Neural progenitor cell (in vitro differentiated cells): Measurements from ENCODE around the gene SPRTN. TPM values are rescaled to one million over a fixed set of nuclear protein-coding genes. Genes with fewer than 3 reads are reported as not detected.

Experiments used
- DNase-seq: peaks from one replicate; pipeline ENCODE4 v3.0.0-alpha.2; 2016; ENCODE audit warnings: low spot score
- H2AFZ ChIP-seq: fragments of 200-600 bp; sonication (generic); replicated peaks from 2 replicates; pipeline ENCODE4 v1.6.1; 2016; ENCODE audit warnings: antibody characterized with exemption
- H3F3A ChIP-seq: fragments of 200-600 bp; sonication (generic); 2 replicates; pipeline ENCODE4 v1.6.1; 2016; ENCODE audit warnings: antibody characterized with exemption, low read depth
- H3K27ac ChIP-seq: fragments of 200-600 bp; sonication (generic); 2 replicates; pipeline ENCODE4 v1.5.1; 2016; ENCODE audit warnings: mild to moderate bottlenecking
- H3K27me3 ChIP-seq: fragments of 200-600 bp; sonication (generic); 2 replicates; pipeline ENCODE4 v1.6.1; 2016; ENCODE audit warnings: mild to moderate bottlenecking, moderate library complexity
- H3K36me3 ChIP-seq: fragments of 200-600 bp; sonication (generic); 2 replicates; pipeline ENCODE4 v1.5.1; 2016
- H3K4me1 ChIP-seq: fragments of 200-600 bp; sonication (generic); 2 replicates; pipeline ENCODE4 v1.6.1; 2016; ENCODE audit warnings: mixed run types
- H3K4me2 ChIP-seq: fragments of 200-600 bp; sonication (generic); 2 replicates; pipeline ENCODE4 v1.6.1; 2016
- H3K4me3 ChIP-seq: fragments of 200-600 bp; sonication (generic); 2 replicates; pipeline ENCODE4 v1.5.1; 2016
- H3K79me2 ChIP-seq: fragments of 200-600 bp; sonication (generic); 2 replicates; pipeline ENCODE4 v1.6.1; 2016; ENCODE audit warnings: low read depth
- H3K9ac ChIP-seq: fragments of 200-600 bp; sonication (generic); 2 replicates; pipeline ENCODE4 v1.6.1; 2016
- H3K9me3 ChIP-seq: fragments of 200-600 bp; sonication (generic); 2 replicates; pipeline ENCODE4 v1.5.1; 2016; ENCODE audit warnings: low read depth
- H4K20me1 ChIP-seq: fragments of 200-600 bp; sonication (generic); 2 replicates; pipeline ENCODE4 v1.6.1; 2016; ENCODE audit warnings: low read depth
- H3K27ac Mint-ChIP-seq: 3 replicates; pipeline ENCODE4 v1.8.0; 2021; ENCODE audit warnings: mixed read lengths
- H3K27me3 Mint-ChIP-seq: 2 replicates; pipeline ENCODE4 v1.8.0; 2022; ENCODE audit warnings: low read depth, mild to moderate bottlenecking, inconsistent platforms, moderate library complexity, mixed read lengths; ENCODE audit not compliant: insufficient read depth
- H3K36me3 Mint-ChIP-seq: 3 replicates; pipeline ENCODE4 v1.8.0; 2021; ENCODE audit warnings: mixed read lengths
- H3K4me1 Mint-ChIP-seq: 3 replicates; pipeline ENCODE4 v1.8.0; 2021; ENCODE audit warnings: mixed read lengths
- H3K4me3 Mint-ChIP-seq: 3 replicates; pipeline ENCODE4 v1.8.0; 2021; ENCODE audit warnings: mild to moderate bottlenecking, moderate library complexity, mixed read lengths
- H3K9me3 Mint-ChIP-seq: 3 replicates; pipeline ENCODE4 v1.8.0; 2020; ENCODE audit warnings: mixed read lengths
- CTCF ChIP-seq: fragments of 200-600 bp; sonication (generic); IDR thresholded peaks from 2 replicates; pipeline ENCODE4 v1.5.1; 2017; ENCODE audit warnings: antibody characterized with exemption, mild to moderate bottlenecking
- EZH2 ChIP-seq: fragments of 200-600 bp; sonication (generic); IDR thresholded peaks from 2 replicates; pipeline ENCODE4 v1.6.1; 2017; ENCODE audit warnings: antibody characterized with exemption, mild to moderate bottlenecking, moderate library complexity
- EZH2phosphoT487 ChIP-seq: fragments of 200-600 bp; sonication (generic); IDR thresholded peaks from 2 replicates; pipeline ENCODE4 v1.6.1; 2017; ENCODE audit warnings: antibody characterized with exemption
- total RNA-seq: library from RNA; depleted of rRNA; stranded (reverse); fragments of >200 nt; gene quantifications from 2 replicates; pipeline ENCODE4 v1.2.3, GENCODE V29; 2015; ENCODE audit warnings: low replicate concordance

Gene SPRTN
- total RNA-seq, 1 donor from 2014 or later: 21.5 TPM

- no peaks in the 10 kb centered on the region for H3F3A ChIP-seq
- no peaks in the 10 kb centered on the region for H3K27me3 ChIP-seq
- Mint-ChIP-seq H3K36me3 (no peaks in the 10 kb centered on the region), H3K27me3 (peaks cover 3% of the 10 kb centered on the region), H3K27ac (no peak overlapping the region), H3K4me3 (no peak overlapping the region), H3K9me3 (no peaks in the 10 kb centered on the region), H3K4me1 (no peaks in the 10 kb centered on the region)
- H3K9me3 ChIP-seq: no peaks in the 10 kb centered on the region
- no peaks in the 10 kb centered on the region for H3K36me3 ChIP-seq
- no peaks in the 10 kb centered on the region for H4K20me1 ChIP-seq
- DNase-seq: peak; percentile 65
- no peak for TF ChIP-seq EZH2
- peak; percentile 70 for TF ChIP-seq CTCF
- TF ChIP-seq EZH2phosphoT487: no peak
- no peaks in the 10 kb centered on the region for H3K4me1 ChIP-seq
- H3K4me2 ChIP-seq: no peak overlapping the region
- no peak overlapping the region for H3K9ac ChIP-seq
- H3K27ac ChIP-seq: no peak overlapping the region
- no peak overlapping the region for H3K4me3 ChIP-seq
- H3K79me2 ChIP-seq: no peaks in the 10 kb centered on the region
- H2AFZ ChIP-seq: no peak overlapping the region
Observed at GRCh38 chr1:231315887-231316286, 22.2 kb upstream of the SPRTN start.

GRCh38 chr1:231317306-231318014, 20.6 kb upstream of the SPRTN start:
- H3K4me2 ChIP-seq: no peak overlapping the region
- Mint-ChIP-seq H3K9me3 (no peaks in the 10 kb centered on the region), H3K36me3 (no peaks in the 10 kb centered on the region), H3K4me1 (no peaks in the 10 kb centered on the region), H3K4me3 (no peak overlapping the region), H3K27me3 (peaks cover 5% of the 10 kb centered on the region), H3K27ac (no peak overlapping the region)
- no peak overlapping the region for H2AFZ ChIP-seq
- H3K4me3 ChIP-seq: no peak overlapping the region
- H3K4me1 ChIP-seq: no peaks in the 10 kb centered on the region
- no peaks in the 10 kb centered on the region for H3K27me3 ChIP-seq
- DNase-seq: no peak
- H3K79me2 ChIP-seq: no peaks in the 10 kb centered on the region
- no peaks in the 10 kb centered on the region for H3F3A ChIP-seq
- TF ChIP-seq EZH2 (no peak), EZH2phosphoT487 (no peak), CTCF (no peak)
- H3K9me3 ChIP-seq: no peaks in the 10 kb centered on the region
- H3K9ac ChIP-seq: no peak overlapping the region
- no peaks in the 10 kb centered on the region for H4K20me1 ChIP-seq
- H3K27ac ChIP-seq: no peak overlapping the region
- H3K36me3 ChIP-seq: no peaks in the 10 kb centered on the region

- H3F3A ChIP-seq: no peaks in the 10 kb centered on the region
- no peak overlapping the region for H3K27ac ChIP-seq
- no peak overlapping the region for H3K9ac ChIP-seq
- H2AFZ ChIP-seq: no peak overlapping the region
- no peaks in the 10 kb centered on the region for H3K27me3 ChIP-seq
- H3K4me1 ChIP-seq: no peaks in the 10 kb centered on the region
- DNase-seq: no peak
- no peak overlapping the region for H3K4me2 ChIP-seq
- Mint-ChIP-seq H3K9me3 (no peaks in the 10 kb centered on the region), H3K27me3 (peaks cover 5% of the 10 kb centered on the region), H3K36me3 (no peaks in the 10 kb centered on the region), H3K4me1 (no peaks in the 10 kb centered on the region), H3K4me3 (no peak overlapping the region), H3K27ac (no peak overlapping the region)
- H3K79me2 ChIP-seq: no peaks in the 10 kb centered on the region
- H3K4me3 ChIP-seq: no peak overlapping the region
- TF ChIP-seq EZH2phosphoT487 (no peak), CTCF (no peak), EZH2 (no peak)
- H4K20me1 ChIP-seq: no peaks in the 10 kb centered on the region
- H3K36me3 ChIP-seq: no peaks in the 10 kb centered on the region
- H3K9me3 ChIP-seq: no peaks in the 10 kb centered on the region
Observed at GRCh38 chr1:231318015-231318355, 20.1 kb upstream of the SPRTN start.
